GM13976 (cell line): ENCODE data around the gene RPL19.

Experiments used
- DNase-seq: peaks from one replicate; pipeline ENCODE4 v3.0.0; 2012; ENCODE audit warnings: low spot score
- CTCF ChIP-seq: IDR thresholded peaks from 2 replicates; pipeline ENCODE4 v1.5.1; 2012; ENCODE audit warnings: borderline replicate concordance, mild to moderate bottlenecking; ENCODE audit not compliant: insufficient read depth; ENCODE audit errors: extremely low read depth, missing control alignments, control extremely low read depth
- in situ Hi-C: fragments of 300-500 bp; cut with MboI; formaldehyde crosslinking; loops from one replicate; pipeline ENCODE4 v1.12.0; 2022; ENCODE audit warnings: low sequenced_read_pairs, mixed read lengths, inconsistent platforms; ENCODE audit not compliant: unreplicated experiment

The RPL19 gene

GRCh38 chr17:39200070-39200879 is at the start of gene RPL19:
Gene RPL19 (plus strand): TSS chr17:39200283. CDS start chr17:39200345, 62 bp downstream.
- in situ Hi-C loops, result no loop called here
- peak; percentile 93 for DNase-seq
- TF ChIP-seq CTCF, result no peak

- in situ Hi-C loops, result loop anchor here (10.0 kb wide), 1 partner anchor 166 kb away; no protein-coding TSS in a partner anchor
- no peak for TF ChIP-seq CTCF
- DNase-seq, result no peak
Observed at GRCh38 chr17:39150795-39151149, 49.3 kb upstream of the RPL19 start.

- in situ Hi-C loops, result loop anchor here (10.0 kb wide), 1 partner anchor 167 kb away; no protein-coding TSS in a partner anchor
- no peak for TF ChIP-seq CTCF
- no peak for DNase-seq
Observed at GRCh38 chr17:39151150-39151942, 48.7 kb upstream of the RPL19 start, which contains the start of gene PLXDC1. Gene PLXDC1 (minus strand): TSS chr17:39151637. CDS start chr17:39151437, 200 bp downstream.

GRCh38 chr17:39151943-39152818 is 47.9 kb upstream of the RPL19 start:
- in situ Hi-C loops, result loop anchor here (10.0 kb wide), 1 partner anchor 167 kb away; no protein-coding TSS in a partner anchor
- TF ChIP-seq CTCF, result no peak
- no peak for DNase-seq

GRCh38 chr17:39153599-39154051 is 46.5 kb upstream of the RPL19 start:
- peak; percentile 76 for DNase-seq
- no peak for TF ChIP-seq CTCF
- in situ Hi-C loops, result loop anchor here (10.0 kb wide), 1 partner anchor 169 kb away; no protein-coding TSS in a partner anchor
